Measurements from ENCODE around the gene MUC5AC.
"Not testable (repeated sequence)": the region's sequence is repeated elsewhere in the genome, so short reads cannot be mapped to it uniquely, and the experiment has no call there.

The MUC5AC gene, protein sequence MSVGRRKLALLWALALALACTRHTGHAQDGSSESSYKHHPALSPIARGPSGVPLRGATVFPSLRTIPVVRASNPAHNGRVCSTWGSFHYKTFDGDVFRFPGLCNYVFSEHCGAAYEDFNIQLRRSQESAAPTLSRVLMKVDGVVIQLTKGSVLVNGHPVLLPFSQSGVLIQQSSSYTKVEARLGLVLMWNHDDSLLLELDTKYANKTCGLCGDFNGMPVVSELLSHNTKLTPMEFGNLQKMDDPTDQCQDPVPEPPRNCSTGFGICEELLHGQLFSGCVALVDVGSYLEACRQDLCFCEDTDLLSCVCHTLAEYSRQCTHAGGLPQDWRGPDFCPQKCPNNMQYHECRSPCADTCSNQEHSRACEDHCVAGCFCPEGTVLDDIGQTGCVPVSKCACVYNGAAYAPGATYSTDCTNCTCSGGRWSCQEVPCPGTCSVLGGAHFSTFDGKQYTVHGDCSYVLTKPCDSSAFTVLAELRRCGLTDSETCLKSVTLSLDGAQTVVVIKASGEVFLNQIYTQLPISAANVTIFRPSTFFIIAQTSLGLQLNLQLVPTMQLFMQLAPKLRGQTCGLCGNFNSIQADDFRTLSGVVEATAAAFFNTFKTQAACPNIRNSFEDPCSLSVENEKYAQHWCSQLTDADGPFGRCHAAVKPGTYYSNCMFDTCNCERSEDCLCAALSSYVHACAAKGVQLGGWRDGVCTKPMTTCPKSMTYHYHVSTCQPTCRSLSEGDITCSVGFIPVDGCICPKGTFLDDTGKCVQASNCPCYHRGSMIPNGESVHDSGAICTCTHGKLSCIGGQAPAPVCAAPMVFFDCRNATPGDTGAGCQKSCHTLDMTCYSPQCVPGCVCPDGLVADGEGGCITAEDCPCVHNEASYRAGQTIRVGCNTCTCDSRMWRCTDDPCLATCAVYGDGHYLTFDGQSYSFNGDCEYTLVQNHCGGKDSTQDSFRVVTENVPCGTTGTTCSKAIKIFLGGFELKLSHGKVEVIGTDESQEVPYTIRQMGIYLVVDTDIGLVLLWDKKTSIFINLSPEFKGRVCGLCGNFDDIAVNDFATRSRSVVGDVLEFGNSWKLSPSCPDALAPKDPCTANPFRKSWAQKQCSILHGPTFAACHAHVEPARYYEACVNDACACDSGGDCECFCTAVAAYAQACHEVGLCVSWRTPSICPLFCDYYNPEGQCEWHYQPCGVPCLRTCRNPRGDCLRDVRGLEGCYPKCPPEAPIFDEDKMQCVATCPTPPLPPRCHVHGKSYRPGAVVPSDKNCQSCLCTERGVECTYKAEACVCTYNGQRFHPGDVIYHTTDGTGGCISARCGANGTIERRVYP (N-terminal part only)

DNA sequence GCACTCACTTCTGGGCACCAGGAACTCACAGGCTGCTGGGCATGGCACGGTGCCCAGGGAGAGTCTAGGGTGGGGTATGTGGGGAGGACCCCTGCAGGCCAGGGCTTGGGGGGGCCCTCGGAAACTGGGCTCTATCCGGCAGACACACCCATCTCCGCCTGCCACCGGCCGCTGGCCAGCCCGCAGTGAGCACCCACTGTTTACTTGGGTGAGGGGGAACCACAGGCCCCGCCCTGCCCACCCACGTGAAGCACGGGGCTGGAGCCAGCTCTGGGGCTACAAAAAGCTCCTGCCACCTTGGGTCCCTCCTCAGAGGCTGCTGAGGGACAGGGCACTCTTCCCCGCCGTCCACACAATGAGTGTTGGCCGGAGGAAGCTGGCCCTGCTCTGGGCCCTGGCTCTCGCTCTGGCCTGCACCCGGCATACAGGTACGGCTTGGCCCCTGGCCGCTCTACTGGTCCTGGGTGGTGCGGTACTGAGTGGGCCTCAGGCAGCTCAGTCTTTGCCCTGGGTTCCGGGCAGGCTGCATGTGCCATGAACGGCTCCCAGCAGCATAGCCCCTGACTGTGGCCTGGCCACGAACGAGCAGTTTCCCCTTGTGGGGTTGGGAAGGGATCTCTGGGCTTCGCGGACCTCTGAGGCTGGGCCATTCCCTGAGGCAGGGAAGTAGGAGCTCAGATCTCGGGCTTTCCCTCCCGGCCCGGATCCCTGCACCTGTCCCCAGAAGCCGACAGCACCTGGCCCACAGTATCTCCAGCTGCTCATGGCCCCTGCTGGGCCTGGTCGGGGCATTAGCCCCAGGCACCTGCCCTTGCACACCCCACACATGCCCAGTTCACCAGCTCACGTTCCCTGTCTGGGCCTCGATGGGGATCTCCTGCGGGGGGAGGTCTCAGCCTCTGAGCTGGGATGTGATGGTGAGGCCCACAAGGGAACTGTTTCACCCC is at the start of gene MUC5AC:
Gene MUC5AC, plus strand, starts transcription at position 309 of the 947 bp plus-strand sequence. Its CDS starts 47 bp downstream, at position 356.
- FAIRE-seq, result no peak

DNA sequence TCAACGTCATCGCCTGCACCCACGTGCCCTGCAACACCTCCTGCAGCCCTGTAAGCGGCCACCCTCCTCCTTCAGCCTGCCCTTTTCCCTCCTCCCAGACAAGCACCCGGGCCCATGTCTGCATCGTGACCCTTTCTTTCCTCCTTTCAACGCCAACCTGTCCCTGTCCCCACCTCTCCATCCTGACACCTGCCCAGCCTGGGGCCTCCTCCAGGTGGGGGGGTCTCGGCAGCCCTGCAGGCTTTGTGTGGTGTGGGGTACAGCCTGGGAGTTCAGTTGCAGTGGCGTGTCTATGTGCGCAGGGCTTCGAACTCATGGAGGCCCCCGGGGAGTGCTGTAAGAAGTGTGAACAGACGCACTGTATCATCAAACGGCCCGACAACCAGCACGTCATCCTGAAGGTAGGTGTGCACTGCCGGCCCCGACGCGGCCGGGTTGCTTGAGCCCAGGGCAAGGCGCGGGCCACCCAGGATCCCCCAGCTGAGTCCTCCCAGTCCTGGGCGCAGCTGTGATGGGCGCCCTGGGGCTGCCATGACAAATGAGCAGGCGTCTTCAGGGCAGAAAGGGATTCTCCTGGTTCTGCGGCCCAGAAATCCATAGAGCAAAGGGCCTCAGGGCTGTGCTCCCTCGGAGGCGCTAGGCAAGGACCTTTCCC is 49.4 kb upstream of the MUC5AC start:
- no peak for FAIRE-seq

DNA sequence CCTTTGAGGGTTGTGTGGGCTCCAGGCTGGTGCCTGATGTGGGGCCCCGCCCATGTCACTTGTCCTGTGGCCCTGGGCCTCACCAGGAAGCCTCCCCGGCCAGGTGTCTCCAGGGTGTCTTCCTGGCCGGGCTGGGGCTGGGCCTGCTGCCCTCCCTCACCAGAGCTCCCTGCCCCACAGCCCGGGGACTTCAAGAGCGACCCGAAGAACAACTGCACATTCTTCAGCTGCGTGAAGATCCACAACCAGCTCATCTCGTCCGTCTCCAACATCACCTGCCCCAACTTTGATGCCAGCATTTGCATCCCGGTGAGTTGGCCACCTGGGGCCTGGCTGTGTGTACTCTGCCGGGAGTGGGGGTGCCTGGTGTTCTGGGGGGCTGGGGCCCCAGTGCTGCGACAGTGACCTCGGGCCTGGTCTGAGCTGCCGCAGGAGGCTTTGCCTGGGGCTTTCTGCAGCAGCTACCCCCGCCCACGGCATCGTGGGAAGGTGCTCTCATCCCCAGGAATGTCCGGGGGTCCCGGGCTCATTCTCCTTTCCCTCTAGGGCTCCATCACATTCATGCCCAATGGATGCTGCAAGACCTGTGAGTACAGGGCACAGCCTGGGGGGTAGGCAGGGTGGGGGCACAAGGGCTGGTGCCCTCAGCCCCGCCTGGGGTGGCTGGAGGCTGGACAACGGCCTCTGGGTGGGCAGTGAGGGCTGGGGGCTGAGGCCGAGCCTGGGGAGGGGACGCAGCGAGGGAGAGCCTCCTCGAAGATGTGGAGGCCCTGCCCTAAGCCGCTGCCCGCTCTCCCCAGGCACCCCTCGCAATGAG is 48.4 kb upstream of the MUC5AC start:
- no peak for FAIRE-seq

DNA sequence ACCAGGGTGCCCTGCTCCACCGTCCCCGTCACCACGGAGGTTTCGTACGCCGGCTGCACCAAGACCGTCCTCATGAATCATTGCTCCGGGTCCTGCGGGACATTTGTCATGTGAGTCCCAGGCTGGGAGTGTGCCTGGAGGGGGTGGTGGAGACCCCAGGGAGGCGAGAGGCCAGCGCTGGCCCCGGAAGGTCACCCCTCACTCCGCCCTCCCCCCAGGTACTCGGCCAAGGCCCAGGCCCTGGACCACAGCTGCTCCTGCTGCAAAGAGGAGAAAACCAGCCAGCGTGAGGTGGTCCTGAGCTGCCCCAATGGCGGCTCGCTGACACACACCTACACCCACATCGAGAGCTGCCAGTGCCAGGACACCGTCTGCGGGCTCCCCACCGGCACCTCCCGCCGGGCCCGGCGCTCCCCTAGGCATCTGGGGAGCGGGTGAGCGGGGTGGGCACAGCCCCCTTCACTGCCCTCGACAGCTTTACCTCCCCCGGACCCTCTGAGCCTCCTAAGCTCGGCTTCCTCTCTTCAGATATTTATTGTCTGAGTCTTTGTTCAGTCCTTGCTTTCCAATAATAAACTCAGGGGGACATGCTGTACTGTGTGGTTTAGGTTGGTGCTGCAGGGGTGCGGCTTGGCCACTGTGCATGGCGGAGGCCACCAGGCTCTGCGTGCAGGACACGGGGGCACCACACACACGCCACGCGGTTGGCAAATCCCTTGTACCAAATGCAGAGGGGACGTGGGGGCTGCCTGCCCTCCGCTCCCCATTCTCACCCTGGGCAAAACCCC is 47.6 kb upstream of the MUC5AC start:
- no peak for FAIRE-seq

DNA sequence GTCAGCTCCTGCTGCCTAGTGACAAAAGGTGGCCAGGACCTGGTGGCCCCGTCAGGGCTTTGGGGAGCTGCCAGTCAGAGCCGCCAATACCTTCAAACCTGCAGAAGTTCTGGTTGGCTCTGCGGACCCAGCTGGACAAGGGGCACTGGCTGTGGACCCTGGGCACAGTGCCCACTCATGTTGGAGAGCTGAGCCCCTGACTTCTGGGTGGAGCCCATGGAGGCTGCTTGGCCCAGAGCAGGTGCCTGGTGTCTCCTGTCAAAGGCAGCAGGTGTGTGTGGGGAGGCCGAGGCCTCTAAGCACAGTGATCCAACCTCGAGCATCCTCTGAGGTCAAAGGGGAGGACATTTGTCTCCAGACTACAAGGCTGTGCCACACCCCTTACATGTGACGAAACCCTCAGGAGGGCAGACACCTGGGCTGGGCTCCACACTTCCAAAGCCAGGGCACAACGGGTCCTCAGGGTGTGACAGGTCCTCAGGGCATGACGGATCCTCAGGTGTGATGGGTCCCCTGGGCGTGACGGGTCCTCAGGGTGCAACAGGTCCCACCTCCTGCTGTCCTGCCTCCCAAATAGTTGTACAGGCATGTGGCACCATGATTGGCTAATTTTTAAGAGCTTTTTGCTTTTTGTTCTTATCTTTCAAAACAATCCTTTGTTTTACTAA is 46.1 kb upstream of the MUC5AC start:
- no peak for FAIRE-seq

DNA sequence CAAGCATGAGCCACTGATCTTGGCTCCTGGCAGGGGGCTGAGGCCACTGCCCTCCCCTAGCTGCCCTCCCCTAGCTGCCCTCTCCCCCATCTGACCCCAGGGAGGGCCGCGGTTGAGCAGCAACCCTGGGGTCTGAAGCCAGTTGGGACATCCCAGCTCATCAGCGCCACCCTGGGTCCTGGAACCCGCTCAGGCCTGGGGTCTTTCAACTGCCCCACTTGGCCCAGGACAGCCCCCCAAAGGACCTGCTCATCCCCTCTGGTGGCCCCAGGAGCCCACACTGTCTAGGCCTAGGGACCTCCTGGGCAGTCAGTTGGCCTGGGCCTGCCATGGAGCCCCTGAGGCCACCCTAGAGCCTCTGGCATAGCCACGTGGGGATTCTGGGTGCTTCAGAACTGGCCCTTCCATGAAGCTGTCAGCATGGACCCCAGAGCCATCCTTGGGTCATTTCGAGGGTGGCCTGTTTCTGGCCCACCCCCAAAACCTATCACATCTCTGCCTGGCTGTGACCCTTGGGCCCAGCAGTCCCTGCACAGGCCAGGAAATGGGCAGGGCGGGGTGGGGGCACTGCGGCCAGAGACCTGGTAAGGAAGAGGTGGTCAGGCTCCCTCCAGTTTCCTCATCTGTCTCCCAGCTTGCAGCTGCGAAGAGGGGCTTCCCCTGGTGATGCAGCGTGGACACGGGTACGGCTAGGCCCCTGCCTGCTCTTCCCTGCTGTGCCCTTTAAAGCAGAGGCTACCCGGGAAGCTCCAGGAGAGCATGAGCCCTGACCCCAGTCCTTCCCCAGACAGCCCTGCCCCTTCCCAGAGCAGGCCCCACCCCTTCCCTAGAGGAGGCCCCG is 45.2 kb upstream of the MUC5AC start:
- FAIRE-seq, result no peak

DNA sequence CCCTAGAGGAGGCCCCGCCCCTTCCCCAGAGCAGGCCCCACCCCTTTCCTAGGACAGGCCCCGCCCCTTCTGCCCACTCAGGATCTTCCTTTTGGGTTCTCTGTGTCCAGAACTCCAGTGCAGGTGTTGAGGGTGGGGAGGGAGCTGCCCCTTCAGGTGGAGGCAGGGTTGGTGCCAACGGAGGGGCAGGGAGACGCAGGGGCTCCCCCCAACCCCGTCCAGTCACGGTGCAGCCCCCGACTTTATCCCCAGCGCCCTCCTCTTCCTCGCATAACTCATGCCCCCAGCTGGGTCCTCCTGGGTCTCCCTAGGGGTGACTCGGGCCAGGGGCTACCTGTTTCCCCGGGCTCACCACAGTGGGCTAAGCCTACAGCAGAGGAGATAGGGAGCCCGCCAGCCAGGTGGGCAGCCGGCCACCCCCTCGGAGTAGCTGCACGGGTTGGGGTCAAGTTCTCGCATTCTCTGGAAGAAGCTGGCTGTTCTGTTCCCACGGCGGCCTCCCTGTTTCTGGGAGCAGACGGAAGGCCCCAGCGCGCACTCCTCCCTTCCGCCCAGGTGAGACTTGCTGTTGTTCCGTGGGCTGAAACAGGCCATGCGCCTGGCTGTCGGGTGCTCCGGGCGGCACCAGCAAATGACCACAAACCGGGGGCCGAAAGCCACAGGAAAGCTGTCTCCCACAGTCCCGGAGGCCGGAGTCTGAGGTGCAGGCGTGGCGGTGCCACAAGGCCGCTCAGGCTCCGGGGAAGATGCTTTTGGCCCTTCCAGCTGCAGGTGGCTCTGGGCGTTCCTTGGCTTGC is 44.1 kb upstream of the MUC5AC start:
- FAIRE-seq, result no peak

DNA sequence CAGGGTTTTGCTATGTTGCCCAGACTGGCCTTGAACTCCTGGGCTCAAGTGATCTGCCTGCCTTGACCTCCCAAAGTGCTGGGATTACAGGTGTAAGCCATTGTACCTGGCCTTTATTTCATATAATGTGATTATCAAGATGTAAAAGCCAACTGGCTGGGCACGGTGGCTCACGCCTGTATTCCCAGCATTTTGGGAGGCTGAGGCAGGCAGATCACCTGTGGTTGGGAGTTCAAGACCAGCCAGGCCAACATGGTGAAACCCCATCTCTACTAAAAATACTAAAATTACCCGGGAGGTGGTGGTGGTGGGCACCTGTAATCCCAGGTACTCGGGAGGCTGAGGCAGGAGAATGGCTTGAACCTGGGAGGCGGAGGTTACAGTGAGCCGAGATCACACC is 42.5 kb upstream of the MUC5AC start:
- FAIRE-seq, result not testable (repeated sequence)

DNA sequence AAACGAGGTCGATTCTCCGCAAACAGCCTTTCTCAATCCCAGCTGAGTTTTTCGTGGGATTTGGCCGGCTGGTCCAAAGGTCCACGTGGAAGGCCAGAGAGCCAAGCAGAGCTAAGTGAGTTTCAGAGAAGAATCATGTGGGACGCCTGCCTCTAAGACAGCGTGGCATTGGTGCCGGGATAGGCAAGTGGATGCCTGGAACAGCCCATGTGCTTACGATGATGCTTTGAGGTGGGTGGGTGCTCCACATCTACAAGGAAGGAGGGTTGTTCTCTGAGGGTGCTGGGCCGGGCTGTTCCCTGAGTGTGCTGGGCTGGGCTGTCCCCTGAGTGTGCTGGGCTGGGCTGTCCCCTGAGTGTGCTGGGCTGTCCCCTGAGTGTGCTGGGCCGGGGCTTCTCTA is 41.6 kb upstream of the MUC5AC start:
- no peak for FAIRE-seq

DNA sequence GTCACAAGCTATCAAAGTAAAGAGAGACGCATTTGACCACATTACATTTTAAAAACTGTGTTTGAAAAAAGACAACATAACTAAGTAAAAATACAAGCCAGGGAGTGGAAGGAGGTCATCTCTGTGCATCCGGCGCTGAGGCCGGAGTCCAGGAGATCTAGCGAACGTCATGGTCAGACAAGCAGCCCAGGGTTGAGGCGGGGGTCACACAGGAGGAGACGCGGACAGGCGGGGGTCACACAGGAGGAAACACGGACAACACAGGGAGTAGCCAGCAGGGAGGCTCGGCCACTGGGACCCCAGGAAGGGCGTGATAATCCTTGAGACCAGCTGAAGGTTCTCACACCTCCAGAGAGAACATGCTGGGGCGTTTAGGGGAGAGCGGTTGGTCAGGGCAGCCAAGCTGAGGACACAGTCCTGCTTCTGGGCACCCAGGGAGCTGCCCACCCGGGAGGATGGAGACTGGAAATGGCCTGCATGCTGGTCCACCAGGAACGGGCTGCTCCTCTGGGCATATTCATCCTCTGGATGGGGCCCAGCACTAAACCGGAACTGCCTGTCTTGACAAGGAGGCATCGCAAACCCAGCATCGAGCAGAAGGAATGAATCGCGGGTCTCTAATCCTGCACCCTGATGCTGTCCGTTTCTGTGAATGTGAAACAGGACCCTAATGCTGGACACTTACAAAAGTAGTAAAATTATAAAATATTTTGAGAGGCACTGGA is 40.9 kb upstream of the MUC5AC start:
- FAIRE-seq, result no peak

DNA sequence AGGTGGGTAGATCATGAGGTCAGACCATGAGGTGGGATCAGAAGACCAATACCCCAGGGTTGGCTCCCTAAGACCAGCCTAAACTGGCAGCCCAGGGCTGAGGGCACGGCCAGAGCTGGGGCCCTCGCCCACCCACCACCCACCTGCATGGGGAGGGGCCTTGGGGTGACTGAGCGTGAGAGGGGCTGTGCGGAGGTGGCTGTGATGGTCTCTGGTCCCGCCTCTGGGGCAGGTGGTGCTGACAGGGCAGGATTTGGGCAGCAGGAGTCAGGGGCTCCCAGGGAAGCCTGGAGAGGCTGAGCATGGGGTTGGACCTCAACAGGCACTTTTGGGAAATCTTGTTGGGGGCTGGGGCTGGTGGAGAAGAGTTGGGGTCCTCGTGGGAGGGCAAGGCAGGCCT is 39.8 kb upstream of the MUC5AC start:
- no peak for FAIRE-seq

DNA sequence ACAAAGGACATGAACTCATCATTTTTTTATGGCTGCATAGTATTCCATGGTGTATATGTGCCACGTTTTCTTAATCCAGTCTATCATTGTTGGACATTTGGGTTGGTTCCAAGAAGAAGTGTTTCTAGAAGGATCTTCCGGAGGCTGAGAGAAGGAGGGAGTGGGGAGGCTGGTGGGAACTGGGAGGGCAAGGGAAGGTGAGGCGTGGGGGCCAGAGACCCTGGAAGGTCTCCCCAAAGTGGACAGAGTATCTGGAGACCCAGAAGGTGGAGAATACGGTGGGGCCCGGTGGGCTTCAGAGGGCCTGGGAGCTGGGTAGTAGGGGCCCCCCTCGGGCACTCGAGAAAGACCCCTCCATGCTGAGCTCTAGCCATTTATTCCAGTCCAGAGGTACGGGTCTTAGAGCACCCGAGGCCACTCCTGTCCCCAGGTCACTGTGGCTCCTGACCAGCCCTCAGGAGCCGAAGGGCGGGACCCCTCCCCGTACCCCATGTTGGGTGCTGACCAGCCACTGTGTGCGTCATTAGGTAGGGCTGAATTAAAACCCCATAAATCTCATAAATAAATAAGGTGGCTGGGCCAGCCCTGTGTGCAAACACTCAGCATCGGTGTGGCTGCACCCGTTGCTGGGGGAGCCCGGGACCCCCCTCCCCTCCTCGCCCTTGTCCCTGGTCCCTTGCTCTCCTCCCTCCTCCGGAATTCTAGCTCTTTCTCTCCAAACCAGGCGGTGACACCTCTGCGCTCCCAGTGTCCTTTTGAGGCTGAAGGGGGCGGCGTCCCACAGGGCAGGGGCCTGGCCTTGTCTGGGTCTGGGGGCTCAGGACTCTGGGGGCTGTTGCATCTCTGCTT is 38.8 kb upstream of the MUC5AC start:
- FAIRE-seq, result no peak

DNA sequence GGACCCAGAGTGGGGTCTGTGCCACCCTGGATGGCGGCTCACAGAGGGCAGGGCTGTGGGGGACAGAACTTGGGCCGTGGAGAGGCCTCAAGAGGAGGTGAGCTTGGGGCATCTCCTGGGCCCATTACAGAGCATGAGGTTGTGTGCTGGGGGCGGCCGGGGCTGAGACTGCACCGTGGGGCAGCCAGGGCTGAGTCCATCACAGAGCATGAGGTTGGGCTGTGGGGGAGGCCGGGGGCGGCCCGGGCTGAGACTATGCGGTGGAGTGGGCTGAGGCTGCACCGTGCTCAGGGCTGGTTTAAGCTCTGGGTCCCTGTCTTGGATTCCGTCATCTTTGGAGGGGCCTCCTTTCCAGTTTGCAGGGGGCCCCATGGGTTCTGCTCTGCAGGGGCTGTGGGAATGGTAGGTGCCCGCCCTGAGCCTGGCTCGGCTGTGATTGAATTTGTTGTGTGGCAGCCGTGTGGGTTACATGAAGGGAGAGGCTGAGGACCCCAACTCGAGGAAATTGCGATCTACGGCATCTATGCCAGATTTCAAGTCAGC is 38.1 kb upstream of the MUC5AC start:
- no peak for FAIRE-seq

DNA sequence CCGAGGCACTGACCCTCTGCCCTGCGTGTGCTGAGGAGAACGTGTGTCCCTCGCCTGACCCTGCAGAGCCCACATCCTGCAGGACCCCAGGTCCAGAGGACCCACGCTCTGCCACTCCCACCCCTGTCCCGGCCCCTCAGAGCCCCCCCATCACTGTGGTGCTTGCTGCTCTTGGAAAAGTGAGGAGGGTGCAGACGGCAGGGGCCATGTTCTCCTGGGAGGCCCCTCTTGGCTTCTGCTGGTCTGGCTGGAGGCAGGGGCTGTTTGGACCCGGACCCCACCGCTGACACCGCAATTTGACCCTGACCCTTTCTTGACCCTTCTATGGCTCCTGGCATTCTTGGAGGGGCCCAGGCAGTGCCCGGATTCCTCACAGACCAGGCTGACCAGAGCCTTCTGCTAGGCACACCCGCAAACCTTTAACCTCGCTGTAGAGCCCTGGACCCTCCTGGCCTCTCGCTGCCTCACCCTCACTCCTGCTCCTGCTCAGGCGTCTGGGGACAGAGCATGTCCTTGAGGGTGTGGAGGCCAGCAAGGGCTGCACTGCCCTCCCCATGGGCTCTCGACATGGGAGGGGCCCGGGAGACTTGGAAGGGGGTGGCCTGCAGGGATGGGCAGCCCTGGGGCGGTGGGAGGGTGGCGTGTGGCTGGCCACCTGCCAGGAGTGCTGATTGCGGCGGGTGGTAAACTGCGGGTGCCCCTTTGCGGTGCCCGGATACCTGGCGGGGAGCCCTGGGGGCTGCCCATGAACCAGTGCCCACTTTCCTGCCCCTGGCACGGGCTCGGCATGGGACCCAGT is 37.0 kb upstream of the MUC5AC start:
- no peak for FAIRE-seq

Measured in islet of Langerhans (tissue), 1 donor.